Retinal pigment epithelial cell (primary cell): ENCODE results near the gene NCBP3.

ENCODE experiments used
- DNase-seq: peaks from one replicate; pipeline ENCODE4 v3.0.0-alpha.2; 2010; ENCODE audit warnings: low read depth
- H3K4me3 ChIP-seq: 2 replicates; pipeline ENCODE4 v1.5.1; 2011; ENCODE audit warnings: mild to moderate bottlenecking, low read length, control low read depth, moderate library complexity
- CTCF ChIP-seq: conservative IDR thresholded peaks from 2 replicates; pipeline ENCODE4 v1.5.1; 2011; ENCODE audit warnings: low read depth, low read length, control low read depth, inconsistent platforms

NCBP3 gene

GRCh38 chr17:3803308-3803640, 42.8 kb downstream of the NCBP3 start:
- DNase-seq = no peak
- no peak overlapping the region for H3K4me3 ChIP-seq
- TF ChIP-seq CTCF = no peak

GRCh38 chr17:3802461-3803307, 43.4 kb downstream of the NCBP3 start:
- no peak for TF ChIP-seq CTCF
- no peak overlapping the region for H3K4me3 ChIP-seq
- no peak for DNase-seq

- no peak for TF ChIP-seq CTCF
- no peak for DNase-seq
- H3K4me3 ChIP-seq = no peak overlapping the region
These were observed 44.3 kb downstream of the NCBP3 start for GRCh38 chr17:3801792-3802191.

- TF ChIP-seq CTCF = no peak
- DNase-seq = no peak
- H3K4me3 ChIP-seq = no peak overlapping the region
These were observed 44.7 kb downstream of the NCBP3 start for GRCh38 chr17:3801347-3801746.

GRCh38 chr17:3800362-3801271, 45.4 kb downstream of the NCBP3 start, which contains the start of gene ITGAE:
Gene ITGAE, minus strand, starts transcription at chr17:3801188. Its CDS starts 44 bp downstream, at chr17:3801144.
- TF ChIP-seq CTCF = no peak
- DNase-seq = no peak
- no peak within 1 kb of the TSS for H3K4me3 ChIP-seq

GRCh38 chr17:3799181-3799945, 46.7 kb downstream of the NCBP3 start:
- DNase-seq = no peak
- TF ChIP-seq CTCF = peak; percentile 10
- no peak overlapping the region for H3K4me3 ChIP-seq
